Astrocyte (in vitro differentiated cells and primary cell): ENCODE results near the gene BSCL2. TPM values are rescaled to one million over a fixed set of nuclear protein-coding genes. Genes with fewer than 3 reads are reported as not detected.
A peak's percentile ranks its signal among the peaks of the same experiment; 100 is the strongest.

ENCODE experiments used
- DNase-seq: peaks from one replicate; pipeline ENCODE4 v3.0.0-alpha.2; 2010; ENCODE audit warnings: low read depth
- FAIRE-seq: peaks from 2 replicates; lab custom pipeline; 2011; peaks lifted over from hg19 to GRCh38; lab: Jason Lieb, UNC
- H2AFZ ChIP-seq: 2 replicates; pipeline ENCODE4 v1.6.0; 2012; ENCODE audit warnings: low read depth, low read length, inconsistent platforms
- H3K27ac ChIP-seq: 2 replicates; pipeline ENCODE4 v1.5.1; 2011; ENCODE audit warnings: low read depth, low read length, inconsistent platforms
- H3K27me3 ChIP-seq: 2 replicates; pipeline ENCODE4 v1.6.0; 2011; ENCODE audit warnings: low read length, inconsistent platforms; ENCODE audit not compliant: insufficient read depth
- H3K36me3 ChIP-seq: 2 replicates; pipeline ENCODE4 v1.5.1; 2011; ENCODE audit warnings: low read length, inconsistent platforms; ENCODE audit not compliant: insufficient read depth
- H3K4me1 ChIP-seq: 2 replicates; pipeline ENCODE4 v1.5.1; 2011; ENCODE audit warnings: low read length, inconsistent platforms; ENCODE audit not compliant: insufficient read depth
- H3K4me2 ChIP-seq: 2 replicates; pipeline ENCODE4 v1.6.0; 2012; ENCODE audit warnings: low read length, inconsistent platforms
- H3K4me3 ChIP-seq: 2 replicates; pipeline ENCODE4 v1.5.1; 2011; ENCODE audit warnings: low read depth, mild to moderate bottlenecking, low read length, inconsistent platforms; ENCODE audit not compliant: insufficient read depth
- H3K79me2 ChIP-seq: 2 replicates; pipeline ENCODE4 v1.6.0; 2012; ENCODE audit warnings: mild to moderate bottlenecking, low read length, inconsistent platforms; ENCODE audit not compliant: insufficient read depth
- H3K9ac ChIP-seq: 2 replicates; pipeline ENCODE4 v1.6.0; 2012; ENCODE audit warnings: mild to moderate bottlenecking, low read length, inconsistent platforms
- H3K9me3 ChIP-seq: 2 replicates; pipeline ENCODE4 v1.5.1; 2012; ENCODE audit warnings: low read depth, mild to moderate bottlenecking, low read length, inconsistent platforms; ENCODE audit not compliant: insufficient read depth
- H4K20me1 ChIP-seq: 2 replicates; pipeline ENCODE4 v1.6.0; 2012; ENCODE audit warnings: low read length, inconsistent platforms; ENCODE audit not compliant: insufficient read depth
- H3K27ac Mint-ChIP-seq: one replicate; pipeline ENCODE4 v1.8.0; 2021; ENCODE audit warnings: mild to moderate bottlenecking, mixed read lengths; ENCODE audit not compliant: unreplicated experiment
- H3K27me3 Mint-ChIP-seq: one replicate; pipeline ENCODE4 v1.8.0; 2021; ENCODE audit warnings: low read depth, mixed read lengths; ENCODE audit not compliant: unreplicated experiment
- H3K36me3 Mint-ChIP-seq: one replicate; pipeline ENCODE4 v1.8.0; 2021; ENCODE audit warnings: low read depth, mixed read lengths; ENCODE audit not compliant: unreplicated experiment
- H3K4me1 Mint-ChIP-seq: one replicate; pipeline ENCODE4 v1.8.0; 2021; ENCODE audit warnings: low read depth, mixed read lengths; ENCODE audit not compliant: unreplicated experiment
- H3K4me3 Mint-ChIP-seq: one replicate; pipeline ENCODE4 v1.8.0; 2021; ENCODE audit warnings: mild to moderate bottlenecking, moderate library complexity, mixed read lengths; ENCODE audit not compliant: unreplicated experiment
- H3K9me3 Mint-ChIP-seq: one replicate; pipeline ENCODE4 v1.8.0; 2021; ENCODE audit warnings: mild to moderate bottlenecking, mixed read lengths; ENCODE audit not compliant: unreplicated experiment
- CTCF ChIP-seq: IDR thresholded peaks from 2 replicates; pipeline ENCODE4 v1.5.1; 2011; ENCODE audit warnings: low read depth, mild to moderate bottlenecking, inconsistent platforms, low read length, moderate library complexity; ENCODE audit not compliant: insufficient read depth
- EZH2 ChIP-seq: IDR thresholded peaks from 2 replicates; pipeline ENCODE4 v1.6.1; 2012; ENCODE audit warnings: mild to moderate bottlenecking, low read length, inconsistent platforms; ENCODE audit not compliant: insufficient read depth
- total RNA-seq: library from RNA; stranded (reverse); gene quantifications from 2 replicates; pipeline ENCODE4 v1.2.1, GENCODE V29; 2021

The BSCL2 gene
- total RNA-seq, 1 donor from 2014 or later, result 51.1 TPM

- Histone ChIP-seq H3K4me1 (peaks cover 11% of the 10 kb centered on the region), H3K4me2 (peak overlapping the region; percentile 98), H3K9me3 (no peaks in the 10 kb centered on the region), H3K36me3 (peaks cover 25% of the 10 kb centered on the region), H3K79me2 (peaks cover 84% of the 10 kb centered on the region), H4K20me1 (peaks cover 59% of the 10 kb centered on the region), H3K27ac (peak overlapping the region; percentile 95), H3K4me3 (peak overlapping the region; percentile 90), H2AFZ (peak overlapping the region; percentile 55), H3K9ac (peak overlapping the region; percentile 93), H3K27me3 (no peaks in the 10 kb centered on the region)
- H3K27me3 Mint-ChIP-seq, result no peaks in the 10 kb centered on the region
- H3K9me3 Mint-ChIP-seq, result no peaks in the 10 kb centered on the region
- peak overlapping the region; percentile 54 for H3K27ac Mint-ChIP-seq
- peaks cover 25% of the 10 kb centered on the region for H3K4me1 Mint-ChIP-seq
- H3K4me3 Mint-ChIP-seq, result peak overlapping the region; percentile 93
- no peak for FAIRE-seq
- DNase-seq, result no peak
- peaks cover 19% of the 10 kb centered on the region for H3K36me3 Mint-ChIP-seq
- TF ChIP-seq EZH2 (no peak), CTCF (no peak)
Measured at GRCh38 chr11:62726156-62726914, 19.1 kb upstream of the BSCL2 start.

- peaks cover 59% of the 10 kb centered on the region for H4K20me1 ChIP-seq
- DNase-seq (no peak), FAIRE-seq (no peak)
- H3K4me2 ChIP-seq, result peak overlapping the region; percentile 98
- H3K27me3 ChIP-seq, result no peaks in the 10 kb centered on the region
- H2AFZ ChIP-seq, result no peak overlapping the region
- H3K27ac ChIP-seq, result peak overlapping the region; percentile 95
- H3K4me1 ChIP-seq, result peaks cover 11% of the 10 kb centered on the region
- Mint-ChIP-seq H3K4me1 (peaks cover 25% of the 10 kb centered on the region), H3K4me3 (peak overlapping the region; percentile 93), H3K27me3 (no peaks in the 10 kb centered on the region), H3K27ac (peak overlapping the region; percentile 54), H3K36me3 (peaks cover 24% of the 10 kb centered on the region), H3K9me3 (no peaks in the 10 kb centered on the region)
- H3K36me3 ChIP-seq, result peaks cover 32% of the 10 kb centered on the region
- H3K4me3 ChIP-seq, result peak overlapping the region; percentile 90
- H3K9ac ChIP-seq, result peak overlapping the region; percentile 93
- no peaks in the 10 kb centered on the region for H3K9me3 ChIP-seq
- TF ChIP-seq CTCF, result no peak
- TF ChIP-seq EZH2, result no peak
- peaks cover 85% of the 10 kb centered on the region for H3K79me2 ChIP-seq
Measured at GRCh38 chr11:62725646-62726045, 18.4 kb upstream of the BSCL2 start.

GRCh38 chr11:62724171-62724570 lies 16.9 kb upstream of the BSCL2 start:
- H3K4me3 Mint-ChIP-seq, result peak overlapping the region; percentile 93
- no peaks in the 10 kb centered on the region for H3K27me3 Mint-ChIP-seq
- peaks cover 81% of the 10 kb centered on the region for H3K79me2 ChIP-seq
- H3K9me3 ChIP-seq, result no peaks in the 10 kb centered on the region
- H3K27ac ChIP-seq, result no peak overlapping the region
- H3K27me3 ChIP-seq, result no peaks in the 10 kb centered on the region
- peaks cover 44% of the 10 kb centered on the region for H3K36me3 ChIP-seq
- peaks cover 28% of the 10 kb centered on the region for H3K36me3 Mint-ChIP-seq
- FAIRE-seq, result no peak
- H3K4me3 ChIP-seq, result peak overlapping the region; percentile 90
- H3K4me1 Mint-ChIP-seq, result peaks cover 21% of the 10 kb centered on the region
- TF ChIP-seq CTCF, result no peak
- TF ChIP-seq EZH2, result no peak
- DNase-seq, result no peak
- no peak overlapping the region for H2AFZ ChIP-seq
- H4K20me1 ChIP-seq, result peaks cover 68% of the 10 kb centered on the region
- H3K4me2 ChIP-seq, result peak overlapping the region; percentile 98
- H3K9me3 Mint-ChIP-seq, result no peaks in the 10 kb centered on the region
- H3K27ac Mint-ChIP-seq, result peak overlapping the region; percentile 54
- peak overlapping the region; percentile 93 for H3K9ac ChIP-seq
- peaks cover 11% of the 10 kb centered on the region for H3K4me1 ChIP-seq
